Measurements from ENCODE around the gene ZFP69. TPM values are rescaled to one million over a fixed set of nuclear protein-coding genes. Genes with fewer than 3 reads are reported as not detected.

Gene ZFP69
- 1 to 10 TPM in 4 of 6 experiments, under 1 TPM in 2; 0.17 to 2.2 (median 2.0) TPM for total RNA-seq (2021; fragmentation: NEBNext Ultra II Directional; extraction: Animal tissue kit (Norgen Biotek cat#: 25700))
- long read RNA-seq = 0 reads

GRCh38 chr1:40476924-40477677 lies at the start of gene ZFP69:
Gene ZFP69, plus strand, starts transcription at chr1:40477290. Its CDS starts 2,072 bp downstream, at chr1:40479362.
- H3K27me3 Mint-ChIP-seq (ENCODE audit: insufficient read depth) = peaks cover 11% of the 10 kb centered on the region
- peak within 1 kb of the TSS; percentile 25; the same call in 1 of the 2 replicates for H3K27ac Mint-ChIP-seq
- H3K36me3 Mint-ChIP-seq (ENCODE audit: low read depth) = peaks cover 61% of the 10 kb centered on the region
- peaks cover 8% of the 10 kb centered on the region; the same call in 1 of the 2 replicates for H3K4me1 Mint-ChIP-seq (ENCODE audit: low read depth)
- H3K4me3 Mint-ChIP-seq = peak within 1 kb of the TSS; percentile 85
- no peak for DNase-seq
- H3K9me3 Mint-ChIP-seq = peaks cover 86% of the 10 kb centered on the region
- no peak for TF ChIP-seq CTCF (IDR thresholded peaks at IDR 0.05)

GRCh38 chr1:40431385-40431784 lies 45.7 kb upstream of the ZFP69 start:
- Mint-ChIP-seq H3K36me3 (ENCODE audit: low read depth) (peaks cover 10% of the 10 kb centered on the region), H3K27me3 (ENCODE audit: insufficient read depth) (no peaks in the 10 kb centered on the region), H3K9me3 (no peaks in the 10 kb centered on the region), H3K27ac (no peak overlapping the region), H3K4me1 (ENCODE audit: low read depth) (peaks cover 11% of the 10 kb centered on the region; the same call in 1 of the 2 replicates), H3K4me3 (no peak overlapping the region)
- TF ChIP-seq CTCF (IDR thresholded peaks at IDR 0.05) = no peak
- no peak for DNase-seq

GRCh38 chr1:40432644-40433390 lies 44.3 kb upstream of the ZFP69 start:
- Mint-ChIP-seq H3K4me1 (ENCODE audit: low read depth) (peaks cover 11% of the 10 kb centered on the region; the same call in 1 of the 2 replicates), H3K36me3 (ENCODE audit: low read depth) (0 out of 2 replicates have a peak, but pooled peaks cover 4% of the 10 kb centered on the region), H3K27ac (no peak overlapping the region), H3K27me3 (ENCODE audit: insufficient read depth) (no peaks in the 10 kb centered on the region; the same call in 1 of the 2 replicates), H3K9me3 (no peaks in the 10 kb centered on the region), H3K4me3 (no peak overlapping the region)
- no peak for DNase-seq
- TF ChIP-seq CTCF (IDR thresholded peaks at IDR 0.05) = no peak

- H3K4me3 Mint-ChIP-seq = no peak overlapping the region
- peak; percentile 1 for DNase-seq
- 0 out of 2 replicates have a peak, but pooled peaks cover 4% of the 10 kb centered on the region for H3K36me3 Mint-ChIP-seq (ENCODE audit: low read depth)
- peaks cover 11% of the 10 kb centered on the region; the same call in 1 of the 2 replicates for H3K4me1 Mint-ChIP-seq (ENCODE audit: low read depth)
- no peak overlapping the region for H3K27ac Mint-ChIP-seq
- no peak for TF ChIP-seq CTCF (IDR thresholded peaks at IDR 0.05)
- H3K9me3 Mint-ChIP-seq = no peaks in the 10 kb centered on the region
- no peaks in the 10 kb centered on the region; the same call in 1 of the 2 replicates for H3K27me3 Mint-ChIP-seq (ENCODE audit: insufficient read depth)
These were observed 41.6 kb upstream of the ZFP69 start for GRCh38 chr1:40435471-40435870.

GRCh38 chr1:40435876-40436275 lies 41.2 kb upstream of the ZFP69 start:
- no peak for DNase-seq
- H3K4me3 Mint-ChIP-seq = no peak overlapping the region

More at GRCh38 chr1:40435876-40436275, 41.2 kb upstream of the ZFP69 start:
- TF ChIP-seq CTCF (IDR thresholded peaks at IDR 0.05) = no peak
- Mint-ChIP-seq H3K27me3 (ENCODE audit: insufficient read depth) (no peaks in the 10 kb centered on the region; the same call in 1 of the 2 replicates), H3K36me3 (ENCODE audit: low read depth) (0 out of 2 replicates have a peak, but pooled peaks cover 4% of the 10 kb centered on the region), H3K9me3 (no peaks in the 10 kb centered on the region), H3K27ac (peak overlapping the region; percentile 22; the same call in 1 of the 2 replicates), H3K4me1 (ENCODE audit: low read depth) (peaks cover 11% of the 10 kb centered on the region; the same call in 1 of the 2 replicates)
